GM21447 (cell line): Measurements from ENCODE around the gene BEGAIN.

Source experiments
- ATAC-seq: cut with Tn5 transposase; IDR thresholded peaks from one replicate; pipeline ENCODE4 v1.9.1; 2021; ENCODE audit not compliant: unreplicated experiment

The BEGAIN gene

GRCh38 chr14:100568998-100569733 is 18.1 kb downstream of the BEGAIN start:
- ATAC-seq: no peak

- ATAC-seq: no peak
Observed at GRCh38 chr14:100568164-100568997, 18.8 kb downstream of the BEGAIN start.

- no peak for ATAC-seq
Observed at GRCh38 chr14:100567877-100568163, 19.4 kb downstream of the BEGAIN start.

GRCh38 chr14:100567009-100567876 is 20.0 kb downstream of the BEGAIN start:
- ATAC-seq: no peak

- no peak for ATAC-seq
Observed at GRCh38 chr14:100566586-100566985, 20.6 kb downstream of the BEGAIN start.

- no peak for ATAC-seq
Observed at GRCh38 chr14:100566119-100566518, 21.1 kb downstream of the BEGAIN start.

GRCh38 chr14:100565650-100566049 is 21.6 kb downstream of the BEGAIN start:
- no peak for ATAC-seq

GRCh38 chr14:100564512-100564911 is 22.7 kb downstream of the BEGAIN start:
- ATAC-seq: no peak

GRCh38 chr14:100562751-100563150 is 24.5 kb downstream of the BEGAIN start:
- ATAC-seq: no peak

GRCh38 chr14:100561005-100561404 is 26.2 kb downstream of the BEGAIN start:
- no peak for ATAC-seq

GRCh38 chr14:100560471-100560870 is 26.7 kb downstream of the BEGAIN start:
- ATAC-seq: no peak

GRCh38 chr14:100559455-100559854 is 27.8 kb downstream of the BEGAIN start:
- ATAC-seq: no peak

- no peak for ATAC-seq
Observed at GRCh38 chr14:100558966-100559365, 28.3 kb downstream of the BEGAIN start.

- no peak for ATAC-seq
Observed at GRCh38 chr14:100558226-100558625, 29.0 kb downstream of the BEGAIN start.

GRCh38 chr14:100557658-100558057 is 29.6 kb downstream of the BEGAIN start:
- ATAC-seq: no peak

GRCh38 chr14:100556936-100557505 is 30.2 kb downstream of the BEGAIN start:
- ATAC-seq: no peak

GRCh38 chr14:100556140-100556475 is 31.1 kb downstream of the BEGAIN start:
- ATAC-seq: no peak

GRCh38 chr14:100555436-100556139 is 31.6 kb downstream of the BEGAIN start:
- ATAC-seq: no peak

- no peak for ATAC-seq
Observed at GRCh38 chr14:100554696-100555320, 32.4 kb downstream of the BEGAIN start.

GRCh38 chr14:100554082-100554677 is 33.0 kb downstream of the BEGAIN start:
- ATAC-seq: no peak
